NCI-H524 (cell line): ENCODE data around the gene RLN3.
A peak's percentile ranks its signal among the peaks of the same experiment; 100 is the strongest.

ENCODE experiments used
- DNase-seq, 2 experiments: peaks; one replicate each; lab custom pipeline; 2025; lab: John Stamatoyannopoulos, UW

The RLN3 gene

GRCh38 chr19:14054099-14054498 lies 26.2 kb downstream of the RLN3 start:
- DNase-seq = no peak

- DNase-seq = no peak
Observed at GRCh38 chr19:14054721-14055120, 26.8 kb downstream of the RLN3 start.

- DNase-seq = no peak
Observed at GRCh38 chr19:14055396-14055795, 27.4 kb downstream of the RLN3 start.

GRCh38 chr19:14056069-14056666 lies 28.2 kb downstream of the RLN3 start:
- DNase-seq = no peak

- DNase-seq = no peak
Observed at GRCh38 chr19:14056741-14057356, 28.9 kb downstream of the RLN3 start.

GRCh38 chr19:14058182-14059092 lies 30.5 kb downstream of the RLN3 start:
- no peak for DNase-seq

GRCh38 chr19:14059093-14059480 lies 31.1 kb downstream of the RLN3 start:
- no peak for DNase-seq

GRCh38 chr19:14059652-14060155 lies 31.8 kb downstream of the RLN3 start:
- peak; percentile 21 to 27 for DNase-seq

- DNase-seq = no peak
Observed at GRCh38 chr19:14061081-14061749, 33.3 kb downstream of the RLN3 start.

GRCh38 chr19:14061751-14062557 lies 34.0 kb downstream of the RLN3 start, which contains the start of gene PALM3:
Gene PALM3, minus strand, starts transcription at chr19:14062076. Its CDS starts 96 bp downstream, at chr19:14061980.
- no peak for DNase-seq

GRCh38 chr19:14062558-14062855 lies 34.6 kb downstream of the RLN3 start:
- DNase-seq = no peak

- no peak for DNase-seq
Observed at GRCh38 chr19:14063105-14063504, 35.2 kb downstream of the RLN3 start.

- no peak for DNase-seq
Observed at GRCh38 chr19:14066134-14066533, 38.2 kb downstream of the RLN3 start.

- no peak for DNase-seq
Observed at GRCh38 chr19:14070268-14071050, 42.5 kb downstream of the RLN3 start.

- DNase-seq = peak in 1 of 2 experiments; percentile 52
Observed at GRCh38 chr19:14072535-14073260, 44.8 kb downstream of the RLN3 start, which contains the start of gene MISP3. Gene MISP3, plus strand, starts transcription at chr19:14072786. Its CDS starts 524 bp downstream, at chr19:14073310.

GRCh38 chr19:14073261-14073924 lies 45.4 kb downstream of the RLN3 start:
- DNase-seq = peak; percentile 60 to 77

- peak; percentile 32 to 61 for DNase-seq
Observed at GRCh38 chr19:14073925-14074838, 46.2 kb downstream of the RLN3 start.

GRCh38 chr19:14078411-14078810 lies 50.5 kb downstream of the RLN3 start:
- no peak for DNase-seq
